Prostate gland (tissue), 2 donors: Measurements from ENCODE around the gene CLNK. TPM values are rescaled to one million over a fixed set of nuclear protein-coding genes. Genes with fewer than 3 reads are reported as not detected.

ENCODE experiments used
- DNase-seq: peaks from one replicate; pipeline ENCODE4 v3.0.0-alpha.2; 2019; ENCODE audit warnings: low spot score
- H3K27ac ChIP-seq, 2 donors: fragments of 200-600 bp; sonication (generic); 2 replicates each; pipeline ENCODE4 v1.5.1; 2017 to 2019
- H3K27me3 ChIP-seq: fragments of 200-600 bp; sonication (generic); replicated peaks from 2 replicates; pipeline ENCODE4 v1.5.1; 2019; ENCODE audit not compliant: insufficient read depth
- H3K36me3 ChIP-seq, 2 donors: fragments of 200-600 bp; sonication (generic); 1 replicate in 1 of 2; 2 replicates in 1 of 2; pipeline versions ENCODE4 v1.5.1 to v1.8.1; 2017 to 2019
- H3K4me1 ChIP-seq: fragments of 200-600 bp; sonication (generic); replicated peaks from 2 replicates; pipeline ENCODE4 v1.5.1; 2019
- H3K4me3 ChIP-seq, 2 donors: fragments of 200-600 bp; sonication (generic); 2 replicates each; pipeline ENCODE4 v1.5.1; 2017 to 2019
- H3K9me3 ChIP-seq: fragments of 200-600 bp; sonication (generic); 2 replicates; pipeline ENCODE4 v1.5.1; 2017
- CTCF ChIP-seq, 4 experiments: fragments of 200-600 bp in 2 of 4; fragments of 450-650 bp in 2 of 4; sonication (generic) in 2 of 4; IDR thresholded peaks; 1 replicate in 3 of 4; 2 replicates in 1 of 4; pipeline ENCODE4 v1.5.1; 2016 to 2019; ENCODE audit warnings: antibody characterized with exemption in 4 of 4, mild to moderate bottlenecking in 2 of 4, moderate library complexity in 2 of 4
- POLR2A ChIP-seq: fragments of 450-650 bp; IDR thresholded peaks from one replicate; pipeline ENCODE4 v1.6.1; 2016; ENCODE audit warnings: antibody characterized with exemption, mild to moderate bottlenecking
- POLR2AphosphoS5 ChIP-seq: sonication (generic); formaldehyde crosslinking; IDR thresholded peaks from one replicate; pipeline ENCODE4 v1.6.1; 2017; ENCODE audit warnings: antibody characterized with exemption
- WGBS: methylation state at CpG from one replicate; pipeline ENCODE4 v1.1.5; 2018; 5-methylcytosine and 5-hydroxymethylcytosine counted together
- intact Hi-C: fragments of 100-400 bp; cut with DNase I; formaldehyde crosslinking; loops from one replicate; pipeline ENCODE4 v1.14.2; 2022
- total RNA-seq, 2 donors: library from RNA; depleted of rRNA; stranded (reverse); fragments of >200 nt; gene quantifications; one replicate each; pipeline ENCODE4 v1.1.0, GENCODE V29; 2016

CLNK gene
- total RNA-seq, 2 donors from 2014 or later = not detected

- WGBS = 60% methylated on average over 6 of the region's 6 CpGs
- Histone ChIP-seq H3K4me3 (no peak overlapping the region), H3K4me1 (peaks cover 6% of the 10 kb centered on the region), H3K9me3 (no peaks in the 10 kb centered on the region), H3K36me3 (no peaks in the 10 kb centered on the region), H3K27me3 (no peaks in the 10 kb centered on the region), H3K27ac (no peak overlapping the region)
- TF ChIP-seq CTCF (IDR thresholded peaks at IDR 0.05) = no peak
- TF ChIP-seq POLR2A = no peak
- no peak for TF ChIP-seq POLR2AphosphoS5
- DNase-seq = no peak
- intact Hi-C loops = no loop called here
These were observed 28.6 kb downstream of the CLNK start for GRCh38 chr4:10655968-10656367.

GRCh38 chr4:10648479-10648878, 36.1 kb downstream of the CLNK start:
- no peak for TF ChIP-seq POLR2AphosphoS5
- intact Hi-C loops = no loop called here
- WGBS = 72% methylated on average over 2 of the region's 2 CpGs
- Histone ChIP-seq H3K27ac (no peak overlapping the region), H3K4me1 (no peaks in the 10 kb centered on the region), H3K9me3 (no peaks in the 10 kb centered on the region), H3K27me3 (no peaks in the 10 kb centered on the region), H3K4me3 (no peak overlapping the region), H3K36me3 (no peaks in the 10 kb centered on the region)
- no peak for DNase-seq

GRCh38 chr4:10647846-10648245, 36.7 kb downstream of the CLNK start:
- Histone ChIP-seq H3K27me3 (no peaks in the 10 kb centered on the region), H3K27ac (no peak overlapping the region), H3K36me3 (no peaks in the 10 kb centered on the region), H3K9me3 (no peaks in the 10 kb centered on the region), H3K4me3 (no peak overlapping the region), H3K4me1 (no peaks in the 10 kb centered on the region)
- TF ChIP-seq POLR2AphosphoS5 = no peak
- TF ChIP-seq CTCF (IDR thresholded peaks at IDR 0.05) = no peak
- no peak for TF ChIP-seq POLR2A
- 83% methylated on average over 3 of the region's 3 CpGs for WGBS
- intact Hi-C loops = no loop called here
- no peak for DNase-seq

GRCh38 chr4:10643600-10644425, 40.8 kb downstream of the CLNK start:
- H3K9me3 ChIP-seq = no peaks in the 10 kb centered on the region
- no peak for DNase-seq
- H3K4me1 ChIP-seq = no peaks in the 10 kb centered on the region
- 51% methylated on average over 5 of the region's 5 CpGs for WGBS
- H3K27me3 ChIP-seq = no peaks in the 10 kb centered on the region
- no peak for TF ChIP-seq CTCF (IDR thresholded peaks at IDR 0.05)
- no peak for TF ChIP-seq POLR2A
- TF ChIP-seq POLR2AphosphoS5 = no peak
- no peak overlapping the region for H3K27ac ChIP-seq
- intact Hi-C loops = no loop called here
- H3K4me3 ChIP-seq = no peak overlapping the region
- H3K36me3 ChIP-seq = no peaks in the 10 kb centered on the region

- no peak overlapping the region for H3K4me3 ChIP-seq
- DNase-seq = no peak
- 37% methylated on average over 5 of the region's 5 CpGs for WGBS
- no peak overlapping the region for H3K27ac ChIP-seq
- intact Hi-C loops = no loop called here
- no peaks in the 10 kb centered on the region for H3K4me1 ChIP-seq
- TF ChIP-seq POLR2AphosphoS5 (no peak), POLR2A (no peak), CTCF (IDR thresholded peaks at IDR 0.05) (no peak)
- H3K36me3 ChIP-seq = no peaks in the 10 kb centered on the region
- no peaks in the 10 kb centered on the region for H3K27me3 ChIP-seq
- no peaks in the 10 kb centered on the region for H3K9me3 ChIP-seq
These were observed 43.9 kb downstream of the CLNK start for GRCh38 chr4:10640561-10641201.
